ENCODE measurements around the gene IYD.

- no peak for TF ChIP-seq POLR2A (IDR thresholded peaks at IDR 0.05; ENCODE audit: low read depth, low read length)
- no peak for TF ChIP-seq TAF1 (IDR thresholded peaks at IDR 0.05; ENCODE audit: borderline replicate concordance, low read depth, low read length)
- TF ChIP-seq POLR2AphosphoS5 (IDR thresholded peaks at IDR 0.05; ENCODE audit: low read depth, low read length) = no peak
Observed at GRCh38 chr6:150343434-150343833, 25.4 kb upstream of the IYD start.

Data from GM12892 (cell line).